ENCODE measurements around the gene ATP8A1. TPM values are rescaled to one million over a fixed set of nuclear protein-coding genes. Genes with fewer than 3 reads are reported as not detected.

The ATP8A1 gene
- total RNA-seq, 1 donor from 2014 or later, result 4.3 TPM

DNA sequence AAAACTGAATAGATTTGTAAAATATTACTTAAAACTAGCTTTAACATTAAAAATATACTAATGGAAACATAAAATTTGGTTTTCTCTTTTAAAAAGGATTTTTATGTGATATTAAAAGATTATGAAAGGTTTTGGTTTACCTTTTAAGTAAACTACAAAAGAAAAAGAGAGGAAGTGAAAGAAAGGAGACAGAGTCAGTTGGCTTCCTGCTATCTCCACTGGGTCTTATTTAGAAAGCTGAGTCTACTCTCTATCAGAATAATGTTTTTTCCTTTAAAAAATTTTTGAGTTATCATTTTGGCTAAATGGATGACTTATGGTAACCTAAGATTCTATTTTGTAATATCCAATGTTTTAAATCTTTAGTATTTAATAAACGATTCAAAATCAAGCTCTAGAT lies 21.6 kb upstream of the ATP8A1 start:
- DNase-seq (ENCODE audit: low read depth), result no peak
- no peak overlapping the region for H3K4me3 ChIP-seq (ENCODE audit: low read depth, low read length)
- TF ChIP-seq CTCF (conservative IDR thresholded peaks at IDR 0.05; ENCODE audit: low read depth, low read length), result no peak

- no peak for DNase-seq (ENCODE audit: low read depth)
- no peak overlapping the region for H3K4me3 ChIP-seq (ENCODE audit: low read depth, low read length)
- no peak for TF ChIP-seq CTCF (conservative IDR thresholded peaks at IDR 0.05; ENCODE audit: low read depth, low read length)
Measured at GRCh38 chr4:42676066-42676951, 19.4 kb upstream of the ATP8A1 start.

- TF ChIP-seq CTCF (conservative IDR thresholded peaks at IDR 0.05; ENCODE audit: low read depth, low read length), result no peak
- DNase-seq (ENCODE audit: low read depth), result peak; percentile 82
- H3K4me3 ChIP-seq (ENCODE audit: low read depth, low read length), result no peak overlapping the region
Measured at GRCh38 chr4:42673082-42673425, 16.1 kb upstream of the ATP8A1 start.

DNA sequence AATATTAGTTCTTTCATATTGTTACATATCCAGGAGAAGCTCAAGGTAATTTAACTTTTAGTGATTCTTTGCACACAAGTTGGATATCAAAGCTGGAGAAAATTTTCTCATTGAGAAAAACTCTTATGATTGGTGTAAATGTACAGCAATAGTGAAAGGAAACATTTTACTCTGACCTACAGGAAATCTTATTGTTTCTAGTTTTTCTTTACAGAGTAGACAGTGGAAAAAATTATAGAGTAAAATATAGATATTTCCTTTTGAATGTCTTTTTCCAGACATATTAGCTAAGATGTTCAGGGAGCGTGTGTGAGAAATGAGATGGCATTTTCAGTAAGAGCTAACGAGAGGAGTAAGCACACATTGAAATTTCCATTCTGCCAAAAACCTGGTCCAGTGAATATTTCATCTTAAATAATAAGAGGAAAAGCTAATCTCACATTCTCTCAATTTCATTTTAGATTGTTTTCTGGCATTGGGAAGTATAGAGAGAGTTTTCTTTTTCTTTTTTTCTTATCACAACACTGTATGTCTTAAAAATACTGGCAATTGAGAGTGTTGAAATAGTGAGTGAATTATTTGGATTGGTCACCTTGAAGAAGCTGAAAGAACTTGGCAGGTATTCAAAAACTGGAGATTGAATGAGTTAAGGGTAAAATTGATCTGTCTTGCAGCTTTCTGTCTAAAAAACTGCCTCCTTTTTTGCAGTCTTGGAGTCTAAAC lies 15.6 kb upstream of the ATP8A1 start:
- DNase-seq (ENCODE audit: low read depth), result no peak
- no peak overlapping the region for H3K4me3 ChIP-seq (ENCODE audit: low read depth, low read length)
- no peak for TF ChIP-seq CTCF (conservative IDR thresholded peaks at IDR 0.05; ENCODE audit: low read depth, low read length)

- DNase-seq (ENCODE audit: low read depth), result no peak
- TF ChIP-seq CTCF (conservative IDR thresholded peaks at IDR 0.05; ENCODE audit: low read depth, low read length), result no peak
- H3K4me3 ChIP-seq (ENCODE audit: low read depth, low read length), result no peak overlapping the region
Measured at GRCh38 chr4:42671431-42672194, 14.7 kb upstream of the ATP8A1 start.

- no peak overlapping the region for H3K4me3 ChIP-seq (ENCODE audit: low read depth, low read length)
- no peak for DNase-seq (ENCODE audit: low read depth)
- TF ChIP-seq CTCF (conservative IDR thresholded peaks at IDR 0.05; ENCODE audit: low read depth, low read length), result no peak
Measured at GRCh38 chr4:42658261-42658660, 1.4 kb upstream of the ATP8A1 start.
